Measurements from ENCODE around the gene STOM.

- TF ChIP-seq POLR2AphosphoS5 (IDR thresholded peaks at IDR 0.05; ENCODE audit: low read depth, low read length): no peak
- TF ChIP-seq SIN3A (IDR thresholded peaks at IDR 0.05; ENCODE audit: borderline replicate concordance, insufficient read depth, low read length): no peak
- TF ChIP-seq TAF1 (IDR thresholded peaks at IDR 0.05; ENCODE audit: borderline replicate concordance, insufficient read depth, low read length): no peak
- no peak for TF ChIP-seq REST (IDR thresholded peaks at IDR 0.05; ENCODE audit: insufficient read depth in 1 of 2, low read depth in 2 of 2, low read length in 2 of 2)
- TF ChIP-seq FOXP2 (optimal IDR thresholded peaks at IDR 0.05; ENCODE audit: borderline replicate concordance, extremely low read depth, extremely low read length, insufficient read depth): no peak
These were observed 9.3 kb downstream of the STOM start for GRCh38 chr9:121360601-121361374.
